GM19455 (cell line): ENCODE measurements around the gene CARD14.

Source experiments
- ATAC-seq: cut with Tn5 transposase; IDR thresholded peaks from one replicate; pipeline ENCODE4 v1.9.1; 2021; ENCODE audit not compliant: unreplicated experiment

CARD14 gene

DNA sequence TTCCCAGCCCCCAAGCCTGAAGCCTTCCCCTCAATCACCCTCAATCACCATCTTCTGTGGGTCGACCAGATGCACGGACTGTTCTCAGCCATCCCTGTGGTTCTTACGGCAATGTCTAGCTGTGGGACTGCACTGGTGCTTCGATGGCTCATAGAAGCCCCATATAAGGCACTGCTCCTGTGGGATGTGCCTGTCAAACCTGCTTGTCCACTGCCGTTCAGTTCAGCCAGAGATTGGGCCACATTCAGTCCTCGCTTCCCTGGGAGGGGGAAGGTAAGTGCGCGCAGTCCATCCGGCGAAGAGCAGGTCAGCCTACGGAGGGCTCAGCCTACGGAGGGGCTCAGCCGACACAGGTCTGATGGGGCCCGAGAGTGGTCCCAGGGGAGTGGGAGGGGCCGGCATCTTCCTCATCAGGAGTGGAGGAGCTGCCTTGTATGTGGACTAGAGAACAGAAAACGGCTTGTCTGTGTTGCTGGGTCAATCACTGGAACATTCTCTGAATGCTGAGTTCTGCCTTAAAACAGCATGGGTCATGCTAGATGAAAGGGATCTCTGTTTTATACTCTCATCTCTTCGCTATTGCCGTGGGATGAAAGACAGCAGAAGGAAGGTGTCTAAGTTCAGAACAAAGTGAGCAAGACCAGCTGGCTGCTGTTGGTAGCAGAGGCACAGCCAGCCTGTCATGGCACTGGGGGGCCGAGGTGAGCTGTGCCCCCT is at the start of gene CARD14:
TSS of gene CARD14 (plus strand) at position 247 of the 717 bp plus-strand sequence. CDS start 11,409 bp downstream, outside the sequence.
- ATAC-seq = no peak

DNA sequence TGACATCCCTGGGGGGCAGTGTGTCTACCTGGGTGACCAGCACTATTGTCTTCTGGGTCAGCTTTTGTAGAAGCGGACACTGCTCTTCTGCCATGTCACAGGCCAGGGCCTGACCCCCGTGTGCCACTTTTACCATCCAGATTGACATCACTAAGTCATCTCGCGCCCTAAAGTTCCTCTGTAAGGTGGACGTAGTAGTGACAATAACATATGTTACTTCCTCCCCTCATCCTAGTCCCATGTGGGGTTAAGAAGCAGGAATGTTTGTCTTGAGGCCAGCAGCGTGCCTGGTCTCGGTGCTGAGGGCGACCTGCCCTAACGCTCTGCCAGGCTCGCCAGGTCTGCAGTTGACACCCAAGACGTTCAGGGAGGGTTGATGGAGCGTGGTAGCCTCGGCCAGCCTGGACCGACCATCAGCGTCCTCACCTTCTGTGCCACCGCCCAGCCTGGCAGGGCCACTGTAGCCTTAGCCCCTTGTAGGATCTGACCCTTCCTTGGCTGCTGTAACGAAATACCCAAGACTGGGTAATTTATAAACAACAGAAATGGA is 47.7 kb upstream of the CARD14 start:
- ATAC-seq = no peak

DNA sequence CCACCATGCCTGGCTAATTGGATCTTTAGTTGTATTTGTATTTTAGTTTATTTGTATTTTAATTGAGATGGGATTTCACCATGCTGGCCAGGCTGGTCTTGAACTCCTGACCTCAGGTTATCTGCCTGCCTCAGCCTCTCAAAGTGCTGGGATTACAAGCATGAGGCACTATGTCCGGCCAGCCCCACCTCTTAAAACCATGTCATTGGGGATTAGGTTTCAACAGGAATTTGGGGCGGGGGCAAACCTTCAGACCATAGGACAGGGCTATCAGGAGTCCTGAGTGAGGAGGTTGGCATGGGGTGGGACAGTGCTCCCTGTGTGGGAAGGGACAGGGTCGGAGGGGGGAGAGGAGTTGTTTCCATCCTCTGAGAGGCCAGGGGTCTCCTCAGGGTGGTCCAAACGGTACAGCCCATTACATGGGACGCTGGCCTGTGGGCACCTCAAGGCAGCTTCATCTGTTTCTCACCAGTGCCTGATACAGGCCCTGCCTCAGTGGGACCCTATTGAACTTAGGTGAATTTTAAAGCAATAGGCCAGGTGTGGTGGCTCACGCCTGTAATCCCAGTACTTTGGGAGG is 46.8 kb upstream of the CARD14 start:
- no peak for ATAC-seq

DNA sequence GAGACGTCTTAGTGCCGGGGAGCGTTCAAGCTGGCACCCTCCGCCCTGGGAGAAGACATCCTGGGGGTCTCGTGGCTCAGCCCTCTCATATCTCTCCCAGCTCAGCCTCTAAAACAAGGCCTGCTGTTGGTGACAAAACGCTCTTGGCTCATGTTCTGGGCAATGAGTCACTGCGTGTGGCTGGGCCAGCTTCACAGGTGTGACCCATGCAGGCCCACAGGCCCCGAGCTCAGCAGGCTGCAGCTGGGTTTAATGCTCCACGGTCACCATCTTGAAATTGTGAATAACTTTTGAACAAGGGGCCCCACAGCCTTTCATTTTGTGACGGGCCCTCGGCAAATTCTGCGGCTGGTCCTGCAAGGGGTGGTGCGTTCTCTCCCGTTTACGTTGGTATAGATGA is 46.0 kb upstream of the CARD14 start:
- ATAC-seq = no peak

DNA sequence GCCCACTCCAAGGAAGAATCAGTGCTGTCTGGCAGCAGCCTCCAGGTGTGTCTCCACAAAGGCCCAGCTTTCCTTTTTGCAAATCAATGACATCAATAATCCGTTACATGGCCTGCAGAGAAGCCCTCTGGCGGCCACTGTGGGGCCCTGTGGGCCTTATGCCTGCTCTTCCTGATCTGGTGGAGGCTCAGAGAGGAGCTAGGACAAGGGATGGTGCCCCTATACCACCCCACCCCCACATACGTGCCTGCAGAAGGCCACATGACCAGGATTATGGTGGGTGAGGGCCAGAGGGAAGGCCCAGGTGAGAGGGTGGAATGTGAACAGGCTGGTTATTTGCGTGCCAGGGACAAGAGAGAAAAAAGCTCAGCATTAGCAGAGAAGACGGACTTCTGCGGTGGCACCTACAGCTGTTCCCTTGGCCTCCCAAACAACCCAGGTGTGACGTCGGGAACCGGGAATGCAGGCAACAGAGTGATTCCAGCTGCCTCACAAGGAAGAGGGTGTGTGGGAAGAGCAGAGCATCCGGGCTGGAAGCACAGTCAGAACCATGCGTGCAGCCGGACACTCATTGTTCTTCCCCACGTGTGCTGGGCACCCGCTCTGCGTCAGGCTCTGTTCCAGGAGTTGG is 45.4 kb upstream of the CARD14 start:
- ATAC-seq = no peak

DNA sequence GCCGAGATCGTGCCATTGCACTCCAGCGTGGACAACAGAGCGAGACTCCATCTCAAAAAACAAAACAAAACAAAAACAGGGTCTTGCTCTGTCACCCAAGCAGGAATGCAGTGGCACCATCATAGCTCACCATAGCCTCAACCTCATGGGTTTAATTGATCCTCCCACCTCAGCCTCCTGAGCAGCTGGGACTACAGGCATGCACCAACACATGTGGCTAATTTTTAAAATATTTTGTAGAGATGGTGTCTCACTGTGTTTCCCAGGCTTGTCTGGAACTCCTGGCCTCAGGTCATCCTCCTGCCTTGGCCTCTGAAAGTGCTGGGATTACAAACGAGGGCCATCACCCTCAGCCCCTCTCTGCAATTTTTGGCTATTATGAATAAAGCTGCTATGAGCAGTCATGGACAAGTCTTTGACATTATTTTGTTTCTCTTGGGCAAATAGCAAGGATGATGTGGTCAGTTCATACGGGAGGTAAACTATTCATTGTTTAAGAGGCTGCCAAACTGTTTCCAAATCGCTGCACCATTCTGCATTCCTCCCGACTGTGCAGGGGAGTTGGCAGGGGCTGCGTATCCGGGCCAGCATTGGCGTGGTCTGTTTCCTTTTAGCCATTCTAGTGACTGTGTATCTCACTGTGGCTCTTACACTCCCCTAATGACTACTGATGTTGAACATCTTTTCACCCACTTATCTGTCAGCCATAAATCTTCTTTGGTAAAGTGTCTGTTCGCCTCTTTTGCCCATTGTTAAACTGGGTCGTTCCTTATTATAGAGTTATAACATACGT is 44.0 kb upstream of the CARD14 start:
- ATAC-seq = no peak

DNA sequence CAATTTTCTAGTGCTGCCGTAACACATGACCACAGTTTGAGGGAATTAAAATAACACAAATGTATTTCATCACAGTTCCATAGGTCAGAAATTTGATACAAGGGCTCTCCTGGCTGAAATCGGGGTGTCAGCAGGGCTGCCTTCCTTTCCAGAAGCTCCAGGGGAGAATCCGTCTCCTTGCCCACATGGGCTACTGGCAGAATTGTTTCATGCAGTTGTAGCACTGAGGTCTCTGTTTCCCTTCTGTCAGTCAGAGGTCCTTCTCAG is 43.4 kb upstream of the CARD14 start:
- no peak for ATAC-seq

DNA sequence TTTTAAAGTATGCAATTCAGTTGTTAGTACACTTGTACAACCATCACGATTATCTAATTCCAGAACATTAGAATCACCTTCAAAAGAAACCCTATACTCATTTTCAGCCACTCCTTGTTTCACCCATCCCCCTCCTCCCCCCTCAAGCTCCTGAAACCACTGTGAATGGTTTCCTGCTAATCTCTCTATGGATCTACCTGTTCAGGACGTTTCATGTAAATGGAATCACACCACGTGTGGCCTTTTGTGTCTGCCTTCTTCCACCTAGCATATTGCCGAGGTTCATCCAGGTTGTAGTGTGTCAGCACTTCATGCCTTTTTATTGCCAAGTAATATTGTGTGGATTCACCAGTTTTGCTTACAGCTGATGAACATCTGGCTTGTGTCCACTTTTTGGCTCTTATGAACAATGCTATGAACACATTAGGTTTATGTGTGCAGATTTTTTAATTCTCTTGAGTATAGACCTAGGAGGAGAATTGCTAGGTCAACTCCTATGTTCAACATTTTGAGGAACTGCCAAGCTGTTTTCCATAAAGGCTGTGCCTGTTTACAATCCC is 40.7 kb upstream of the CARD14 start:
- no peak for ATAC-seq

DNA sequence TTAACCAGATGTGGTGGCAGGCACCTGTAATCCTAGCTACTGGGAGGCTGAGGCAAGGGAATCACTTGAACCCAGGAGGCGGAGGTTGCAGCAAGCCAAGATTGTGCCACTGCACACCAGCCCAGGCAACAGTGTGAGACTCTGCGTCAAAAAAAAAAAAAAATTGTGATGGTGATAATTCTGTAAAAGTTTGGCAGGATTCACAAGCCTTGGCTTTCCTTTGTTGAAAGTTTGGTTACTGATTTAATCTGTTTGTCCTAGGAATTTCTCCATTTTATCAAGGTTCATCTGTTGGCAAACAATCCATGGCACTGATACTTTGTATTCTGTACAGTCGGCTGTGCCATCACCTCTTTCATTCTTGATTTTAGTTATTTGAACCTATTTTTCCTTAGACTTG is 38.8 kb upstream of the CARD14 start:
- ATAC-seq = no peak

DNA sequence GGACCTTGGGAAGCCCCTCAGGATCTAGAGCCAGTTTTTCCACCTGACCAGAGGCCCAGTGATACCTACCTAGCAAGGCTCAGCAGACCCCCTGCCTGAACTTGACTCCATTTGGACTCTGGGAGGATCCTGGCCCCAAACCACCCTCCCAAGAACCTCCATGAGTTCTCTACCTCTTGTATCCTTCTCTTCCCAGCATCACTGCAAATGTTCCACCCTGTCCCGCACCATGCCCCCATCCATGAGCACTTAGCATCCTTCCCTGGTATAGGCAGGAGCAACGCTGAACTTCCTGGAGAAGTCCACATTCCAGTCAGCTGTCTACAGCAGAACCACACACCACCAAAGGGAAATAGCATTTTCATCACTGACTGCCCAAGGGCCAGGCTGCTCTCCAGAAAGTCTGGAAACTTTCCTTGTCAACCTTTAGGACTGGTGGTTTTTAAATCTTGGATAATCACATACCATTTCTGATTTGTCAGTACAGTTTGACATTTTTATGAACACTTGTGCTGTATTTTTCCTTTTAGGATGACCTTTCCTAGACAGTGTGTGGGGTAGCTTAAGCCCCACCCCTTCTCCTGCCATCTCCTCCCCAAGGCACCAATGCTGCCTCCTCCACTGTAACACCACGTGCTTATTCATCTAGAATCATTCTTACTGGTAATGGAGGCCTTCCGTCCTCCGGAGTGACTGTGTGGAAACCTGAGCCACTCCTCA is 36.8 kb upstream of the CARD14 start:
- ATAC-seq = no peak

DNA sequence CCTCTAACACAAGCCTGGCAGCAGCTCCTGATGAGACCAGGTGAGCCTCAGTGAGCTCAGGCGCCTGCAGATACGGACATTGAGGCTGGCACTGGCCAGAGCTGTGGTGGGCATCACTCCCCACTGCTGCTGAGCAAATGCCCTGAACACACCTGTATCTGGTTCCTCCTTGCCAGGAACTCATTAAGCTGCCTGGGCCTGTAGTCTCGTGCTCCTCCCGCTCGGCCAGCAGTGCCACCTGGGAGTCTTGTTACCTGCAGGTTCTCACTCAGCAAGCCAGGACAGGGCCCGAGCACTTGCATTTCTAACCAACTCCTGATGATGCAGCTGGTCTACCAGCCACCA is 36.2 kb upstream of the CARD14 start:
- no peak for ATAC-seq

DNA sequence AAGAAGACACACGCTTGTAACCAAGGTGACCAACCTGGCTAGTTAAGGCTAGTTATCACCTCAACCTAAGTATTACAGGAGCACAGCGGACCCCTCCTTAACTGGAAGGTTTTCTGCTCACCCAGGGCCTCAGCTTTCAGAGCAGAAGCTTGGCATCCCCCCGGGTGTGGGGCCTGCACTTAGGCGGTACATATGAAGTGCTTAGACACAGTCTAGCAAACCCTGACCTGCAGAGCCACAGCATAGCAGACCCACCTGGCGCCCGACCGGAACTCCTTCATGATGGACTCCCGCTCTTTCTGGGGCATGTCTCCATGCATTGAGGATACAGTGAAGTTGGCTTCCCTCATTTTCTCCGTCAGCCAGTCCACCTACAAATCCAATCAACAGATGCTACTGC is 32.7 kb upstream of the CARD14 start:
- ATAC-seq = no peak

DNA sequence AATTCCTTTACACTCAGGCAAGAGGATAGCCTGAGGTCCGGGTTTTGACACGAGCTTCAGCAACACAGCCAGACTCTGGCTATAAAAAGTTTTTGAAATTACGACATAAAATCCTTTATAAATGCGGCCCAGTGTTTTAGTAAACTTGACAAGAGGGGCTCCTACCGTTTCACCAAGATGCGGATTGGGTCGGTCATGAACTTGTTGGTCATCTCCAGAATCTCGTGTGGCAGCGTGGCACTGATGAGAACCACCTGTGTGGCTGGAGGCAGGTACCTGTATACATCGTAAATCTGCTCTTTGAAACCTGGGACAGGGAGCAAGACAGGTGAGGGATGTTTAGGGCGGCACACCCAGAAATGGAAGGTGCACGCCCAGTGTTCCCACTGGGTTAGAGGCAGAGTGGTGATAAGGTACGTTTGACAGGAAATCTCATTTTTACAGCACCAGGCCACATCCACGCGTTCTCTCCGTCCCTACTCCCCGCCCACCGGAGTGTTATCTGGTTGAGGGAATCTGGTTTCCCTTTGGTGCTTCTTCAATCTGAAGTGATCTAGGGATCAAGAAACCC is 30.9 kb upstream of the CARD14 start:
- no peak for ATAC-seq

DNA sequence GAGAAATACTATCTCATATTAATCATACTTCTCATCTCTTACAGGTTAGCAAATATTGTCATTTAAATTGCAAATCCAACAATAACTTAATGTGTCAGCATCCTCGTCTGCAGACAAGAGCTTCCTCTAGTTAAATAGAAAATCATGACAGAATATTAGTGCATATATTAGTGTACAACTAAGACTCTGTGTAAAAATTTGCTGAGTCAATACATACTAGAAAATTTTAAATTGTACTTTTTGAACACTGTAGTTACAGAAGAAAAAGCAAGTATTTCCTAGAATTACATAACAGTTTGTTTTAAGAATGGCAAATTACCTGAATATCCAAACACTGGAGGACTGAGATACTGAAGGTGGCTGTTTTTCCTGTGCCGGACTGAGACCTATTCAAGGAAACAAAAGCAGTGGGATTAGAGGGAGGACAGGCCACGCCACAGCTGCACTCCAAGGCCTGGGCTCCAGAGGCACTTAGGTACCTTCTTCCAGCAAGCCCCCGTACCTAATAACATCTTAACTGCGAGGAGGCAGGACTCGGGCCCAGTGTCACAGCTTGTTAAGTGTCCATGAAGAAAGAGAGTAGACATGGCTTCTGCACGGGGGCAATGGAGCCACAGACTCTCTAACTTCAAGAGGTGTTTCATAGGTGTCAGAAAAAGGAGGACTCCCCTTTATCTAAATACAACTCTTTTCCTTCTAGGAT is 28.2 kb upstream of the CARD14 start:
- no peak for ATAC-seq

DNA sequence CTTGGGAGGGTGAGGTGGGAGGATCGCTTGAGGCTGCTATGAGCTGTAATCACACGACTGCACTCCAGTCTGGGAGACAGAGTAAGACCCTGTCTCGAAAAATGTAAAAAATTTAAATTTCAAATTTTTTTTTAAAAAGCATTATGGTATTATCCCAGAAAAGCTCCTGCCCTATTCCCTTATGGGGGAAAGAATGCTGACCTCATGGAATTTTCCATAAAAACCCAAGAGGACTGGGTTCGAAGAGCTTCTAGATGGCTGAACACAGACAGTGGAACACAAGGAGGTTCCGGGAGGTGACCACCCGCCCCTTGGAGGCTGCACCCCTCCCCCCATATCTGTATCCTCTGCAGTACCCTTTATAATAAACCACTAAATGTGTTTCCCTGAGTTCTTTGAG is 26.9 kb upstream of the CARD14 start:
- ATAC-seq = no peak

DNA sequence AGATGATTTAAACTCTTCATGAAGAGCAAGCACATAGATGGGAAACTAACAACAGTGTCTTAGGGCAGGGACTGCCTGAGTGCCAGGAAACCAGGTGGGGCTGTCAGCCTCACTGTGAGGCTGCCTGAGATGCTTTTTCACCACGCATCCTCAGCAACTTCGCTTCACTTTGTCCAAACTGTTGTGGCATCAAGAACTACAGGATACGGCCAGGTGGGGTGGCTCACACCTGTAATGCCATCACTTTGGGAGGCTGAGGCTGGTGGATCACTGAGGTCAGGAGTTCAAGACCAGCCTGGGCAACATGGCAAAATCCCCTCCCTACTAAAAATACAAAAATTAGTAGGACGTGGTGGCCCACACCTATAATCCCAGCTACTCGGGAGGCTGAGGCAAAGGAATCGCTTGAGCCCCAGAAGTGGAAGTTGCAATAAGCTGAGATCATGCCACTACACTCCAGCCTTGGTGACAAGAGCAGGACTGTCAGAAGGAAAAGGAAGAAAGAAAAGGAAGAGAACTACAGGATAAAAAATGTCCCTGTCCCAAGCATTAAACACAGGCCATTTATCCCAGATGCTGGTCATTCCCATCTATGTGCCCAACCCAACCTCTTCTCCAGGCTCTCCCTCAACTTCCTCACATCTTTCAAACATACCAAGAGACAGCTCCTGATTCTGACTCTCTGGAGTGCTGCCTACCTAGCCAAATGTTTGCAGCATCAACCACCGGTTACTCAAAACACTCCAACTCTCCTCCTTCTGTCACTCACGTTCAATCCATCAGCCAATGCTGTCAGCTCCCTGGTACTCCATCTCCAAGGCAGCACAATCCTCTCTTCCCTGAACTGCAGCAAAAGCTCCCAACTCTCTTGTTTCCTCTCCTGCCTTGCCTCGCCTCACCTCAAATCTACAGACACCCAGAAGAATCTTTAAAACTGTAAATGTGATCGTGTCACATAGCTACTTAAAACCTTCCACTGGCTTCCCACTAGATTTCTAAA is 24.5 kb upstream of the CARD14 start:
- ATAC-seq = no peak

DNA sequence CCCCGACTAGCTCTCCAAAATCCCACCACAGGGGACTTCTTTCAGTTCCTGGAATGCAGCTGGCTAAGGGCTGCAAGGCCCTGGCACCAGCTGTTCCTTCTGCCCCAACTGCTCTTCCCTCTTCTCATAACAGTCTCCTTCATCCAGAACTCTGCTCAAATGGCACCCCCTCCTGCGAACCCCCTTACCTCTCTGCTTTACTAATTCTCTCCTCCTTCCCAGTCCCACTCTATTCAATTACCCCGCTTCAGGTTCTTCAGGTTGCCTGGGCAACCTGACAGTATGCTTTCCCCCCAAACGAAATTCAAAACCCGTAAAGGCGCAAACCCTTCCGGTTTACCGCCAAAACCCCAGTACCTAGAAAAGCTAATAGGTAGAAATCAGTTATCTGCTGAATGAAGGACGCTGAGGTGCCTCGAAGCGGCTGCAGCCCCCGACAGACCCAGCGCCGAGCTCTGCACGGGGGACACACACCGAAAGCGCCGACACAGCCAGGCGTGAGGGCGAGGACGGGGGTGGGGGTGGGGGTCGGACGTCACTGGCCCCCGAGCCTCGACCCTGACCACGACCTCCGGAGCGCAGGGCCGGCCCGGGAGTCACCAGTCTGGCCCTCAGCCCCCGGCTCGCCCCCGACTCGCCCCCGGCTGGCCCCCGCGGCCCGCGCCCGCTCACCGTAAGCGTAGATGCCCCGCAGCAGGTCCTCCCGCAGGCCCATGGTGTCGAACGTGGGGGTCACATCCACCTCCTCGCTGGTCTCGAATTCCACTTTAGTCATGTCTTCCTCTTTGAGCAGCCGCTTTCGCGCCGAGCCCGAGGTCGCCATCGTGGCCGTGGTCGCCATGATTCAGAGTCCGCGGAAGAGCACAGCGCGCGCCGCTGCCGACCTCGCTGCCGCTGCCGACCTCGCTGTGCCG is 23.5 kb upstream of the CARD14 start:
- ATAC-seq = peak; percentile 15
